SK-N-SH treated with all-trans-retinoic acid at 6 μM for 48 hours (cell line): ENCODE results near the gene LRR1.

ENCODE experiments used
- ARNTL ChIP-seq: fragments of 450-650 bp; formaldehyde crosslinking; IDR thresholded peaks from 2 replicates; pipeline ENCODE4 v1.5.0; 2020; ENCODE audit warnings: low read depth, mild to moderate bottlenecking, moderate library complexity, borderline replicate concordance
- OSR1 ChIP-seq: fragments of 250-450 bp; sonication (Bioruptor Pico); IDR thresholded peaks from 2 replicates; pipeline ENCODE4 v1.8.0; 2022; ENCODE audit warnings: moderate library complexity, mild to moderate bottlenecking, inconsistent platforms
- POU6F1 ChIP-seq: fragments of 250-450 bp; sonication (Bioruptor Pico); IDR thresholded peaks from 2 replicates; pipeline ENCODE4 v1.8.0; 2021; ENCODE audit warnings: low read depth, mild to moderate bottlenecking, moderate library complexity, borderline replicate concordance
- PPARA ChIP-seq: fragments of 250-450 bp; sonication (Bioruptor Pico); IDR thresholded peaks from 2 replicates; pipeline ENCODE4 v1.5.0; 2020; ENCODE audit warnings: mild to moderate bottlenecking, borderline replicate concordance
- RARB ChIP-seq: fragments of 250-450 bp; sonication (Bioruptor Pico); IDR thresholded peaks from 2 replicates; pipeline ENCODE4 v1.8.0; 2021; ENCODE audit warnings: mild to moderate bottlenecking, moderate library complexity
- TCF4 ChIP-seq: fragments of 250-450 bp; sonication (Bioruptor Pico); IDR thresholded peaks from 2 replicates; pipeline ENCODE4 v1.8.0; 2021; ENCODE audit warnings: mild to moderate bottlenecking, moderate library complexity, borderline replicate concordance
- TOX ChIP-seq: fragments of 250-450 bp; sonication (Bioruptor Pico); IDR thresholded peaks from 2 replicates; pipeline ENCODE4 v1.8.0; 2021; ENCODE audit warnings: mild to moderate bottlenecking, moderate library complexity, borderline replicate concordance
- ZFP30 ChIP-seq: fragments of 450-650 bp; formaldehyde crosslinking; IDR thresholded peaks from 2 replicates; pipeline ENCODE4 v1.5.0; 2022; ENCODE audit warnings: mild to moderate bottlenecking, moderate library complexity
- ZNF8 ChIP-seq: fragments of 450-650 bp; formaldehyde crosslinking; IDR thresholded peaks from 2 replicates; pipeline ENCODE4 v1.5.0; 2020; ENCODE audit warnings: mild to moderate bottlenecking, moderate library complexity
- TF ChIP-seq, protein P1 (sequence below): fragments of 250-450 bp; sonication (Bioruptor Pico); IDR thresholded peaks from 2 replicates; pipeline ENCODE4 v1.8.0; 2020; ENCODE audit warnings: mild to moderate bottlenecking, moderate library complexity, borderline replicate concordance

DNA sequence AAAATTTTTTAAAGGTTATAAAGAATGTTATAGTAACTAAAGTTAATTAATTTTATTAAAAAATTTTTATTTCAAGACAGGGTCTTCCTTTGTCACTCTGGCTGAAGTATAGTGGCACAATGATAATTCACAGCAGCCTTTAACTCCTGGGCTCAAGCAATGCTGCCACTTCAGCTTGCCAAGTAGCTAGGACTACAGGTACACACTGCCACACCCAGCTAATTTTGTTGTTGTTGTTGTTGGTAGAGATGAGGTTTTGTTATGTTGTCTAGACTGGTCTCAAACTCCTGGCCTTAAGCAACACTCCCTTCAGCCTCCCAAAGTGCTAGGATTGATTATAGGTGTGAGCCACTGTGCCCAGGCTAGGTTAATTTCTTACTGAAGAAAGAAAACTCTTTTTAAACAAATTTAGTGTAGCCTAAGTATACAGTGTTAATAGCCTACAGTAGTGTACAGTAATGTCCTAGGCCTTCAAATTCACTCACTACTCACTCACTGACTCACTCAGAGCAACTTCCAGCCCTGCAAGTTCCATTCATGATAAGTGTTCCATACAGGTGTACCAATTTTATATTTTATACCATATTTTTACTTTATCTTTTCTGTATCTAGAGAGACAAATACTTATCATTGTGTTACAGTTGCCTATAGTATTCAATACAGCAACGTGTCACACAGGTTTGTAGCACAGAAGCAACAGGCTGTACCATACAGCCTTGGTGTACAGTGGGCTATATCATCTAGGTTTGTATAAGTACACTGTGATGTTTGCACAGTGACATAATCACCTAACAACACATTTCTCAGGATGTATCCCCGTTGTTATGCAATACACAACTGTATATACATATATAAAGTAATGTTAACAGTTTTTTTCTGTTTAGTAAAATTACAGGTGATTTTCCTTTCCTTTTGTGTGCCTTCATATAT lies 61.1 kb downstream of the LRR1 start:
- TF ChIP-seq, protein P1, sequence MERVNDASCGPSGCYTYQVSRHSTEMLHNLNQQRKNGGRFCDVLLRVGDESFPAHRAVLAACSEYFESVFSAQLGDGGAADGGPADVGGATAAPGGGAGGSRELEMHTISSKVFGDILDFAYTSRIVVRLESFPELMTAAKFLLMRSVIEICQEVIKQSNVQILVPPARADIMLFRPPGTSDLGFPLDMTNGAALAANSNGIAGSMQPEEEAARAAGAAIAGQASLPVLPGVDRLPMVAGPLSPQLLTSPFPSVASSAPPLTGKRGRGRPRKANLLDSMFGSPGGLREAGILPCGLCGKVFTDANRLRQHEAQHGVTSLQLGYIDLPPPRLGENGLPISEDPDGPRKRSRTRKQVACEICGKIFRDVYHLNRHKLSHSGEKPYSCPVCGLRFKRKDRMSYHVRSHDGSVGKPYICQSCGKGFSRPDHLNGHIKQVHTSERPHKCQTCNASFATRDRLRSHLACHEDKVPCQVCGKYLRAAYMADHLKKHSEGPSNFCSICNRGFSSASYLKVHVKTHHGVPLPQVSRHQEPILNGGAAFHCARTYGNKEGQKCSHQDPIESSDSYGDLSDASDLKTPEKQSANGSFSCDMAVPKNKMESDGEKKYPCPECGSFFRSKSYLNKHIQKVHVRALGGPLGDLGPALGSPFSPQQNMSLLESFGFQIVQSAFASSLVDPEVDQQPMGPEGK (CRISPR knock-in tag) = no peak
- TF ChIP-seq ZNF8 (CRISPR knock-in tag) = no peak
- no peak for TF ChIP-seq TOX (CRISPR knock-in tag)
- no peak for TF ChIP-seq ZFP30 (CRISPR knock-in tag)
- TF ChIP-seq OSR1 (CRISPR knock-in tag) = no peak
- no peak for TF ChIP-seq POU6F1 (CRISPR knock-in tag)
- TF ChIP-seq ARNTL = no peak
- TF ChIP-seq RARB = no peak
- no peak for TF ChIP-seq TCF4 (CRISPR knock-in tag)
- TF ChIP-seq PPARA (CRISPR knock-in tag) = no peak
